ENCODE data around the gene NOTCH1. TPM values are rescaled to one million over a fixed set of nuclear protein-coding genes. Genes with fewer than 3 reads are reported as not detected.

NOTCH1 gene
- total RNA-seq, 2 donors from 2014 or later, result 29.6 to 65.3 TPM

DNA sequence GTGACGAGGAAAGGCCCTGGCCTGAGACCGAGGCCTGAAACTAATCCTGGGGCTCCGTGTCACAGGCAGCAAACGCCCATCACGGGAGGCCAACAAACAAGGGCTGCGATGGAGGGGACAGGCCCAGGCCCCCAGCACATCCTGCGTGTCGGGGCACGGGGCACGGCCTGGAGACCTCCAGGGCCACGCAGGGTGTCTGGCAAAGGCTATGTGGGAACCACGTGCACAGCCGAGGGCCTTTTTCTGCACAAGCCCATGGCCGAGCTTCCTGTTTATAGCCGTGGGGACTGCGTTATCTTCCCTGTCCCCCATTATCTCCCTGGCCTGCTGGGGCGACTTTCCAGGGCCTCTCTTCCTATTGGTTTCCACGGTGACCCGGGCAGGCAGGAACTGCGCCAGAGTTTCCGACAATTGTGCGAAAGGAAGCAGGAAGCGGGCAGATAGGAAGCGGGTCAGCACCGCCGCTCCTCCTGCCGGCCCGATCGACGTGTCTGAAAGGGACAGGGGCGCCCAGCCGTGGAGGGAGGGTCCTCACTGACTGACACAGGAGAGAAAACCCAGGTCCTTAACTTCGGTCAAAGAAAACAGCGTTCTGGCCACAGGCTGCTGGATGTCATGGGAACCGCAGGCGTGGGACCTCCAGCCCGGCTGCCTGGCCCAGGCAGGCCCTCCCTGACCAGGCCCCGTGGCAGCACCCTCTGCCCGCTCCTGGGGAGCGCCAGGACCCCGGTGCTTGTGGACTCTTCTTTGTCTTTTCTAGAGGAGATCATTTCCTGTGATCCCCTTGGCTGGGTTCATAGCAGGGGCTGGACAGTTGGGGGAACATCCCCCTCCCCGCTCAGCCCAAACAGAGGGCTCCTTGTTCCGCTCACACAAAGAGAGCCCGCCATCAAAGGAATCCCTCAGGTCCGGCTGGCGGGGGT, 33.9 kb downstream of the NOTCH1 start:
- no peak for TF ChIP-seq POLR2A (IDR thresholded peaks at IDR 0.05)
- TF ChIP-seq, protein P1, sequence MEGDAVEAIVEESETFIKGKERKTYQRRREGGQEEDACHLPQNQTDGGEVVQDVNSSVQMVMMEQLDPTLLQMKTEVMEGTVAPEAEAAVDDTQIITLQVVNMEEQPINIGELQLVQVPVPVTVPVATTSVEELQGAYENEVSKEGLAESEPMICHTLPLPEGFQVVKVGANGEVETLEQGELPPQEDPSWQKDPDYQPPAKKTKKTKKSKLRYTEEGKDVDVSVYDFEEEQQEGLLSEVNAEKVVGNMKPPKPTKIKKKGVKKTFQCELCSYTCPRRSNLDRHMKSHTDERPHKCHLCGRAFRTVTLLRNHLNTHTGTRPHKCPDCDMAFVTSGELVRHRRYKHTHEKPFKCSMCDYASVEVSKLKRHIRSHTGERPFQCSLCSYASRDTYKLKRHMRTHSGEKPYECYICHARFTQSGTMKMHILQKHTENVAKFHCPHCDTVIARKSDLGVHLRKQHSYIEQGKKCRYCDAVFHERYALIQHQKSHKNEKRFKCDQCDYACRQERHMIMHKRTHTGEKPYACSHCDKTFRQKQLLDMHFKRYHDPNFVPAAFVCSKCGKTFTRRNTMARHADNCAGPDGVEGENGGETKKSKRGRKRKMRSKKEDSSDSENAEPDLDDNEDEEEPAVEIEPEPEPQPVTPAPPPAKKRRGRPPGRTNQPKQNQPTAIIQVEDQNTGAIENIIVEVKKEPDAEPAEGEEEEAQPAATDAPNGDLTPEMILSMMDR (IDR thresholded peaks at IDR 0.05), result no peak
- Histone ChIP-seq H3K4me3 (no peak overlapping the region), H3K9me3 (no peaks in the 10 kb centered on the region), H3K4me1 (no peaks in the 10 kb centered on the region), H3K36me3 (replicated peaks in 1 of 2; ENCODE audit: insufficient read depth in 1 of 2, low read depth in 2 of 2) (peaks cover 22 to 64% of the 10 kb centered on the region in 2 donors), H3K27ac (peak overlapping the region in 2 of 4 donors; percentile 55 to 57), H3K27me3 (no peaks in the 10 kb centered on the region)
- peak in 1 of 4 donors; percentile 30 for DNase-seq
- WGBS, 2 donors, result 83 to 84% methylated on average over 28 to 42 of the region's 46 CpGs
- intact Hi-C loops (cut with DNase I), result no loop called here
- ATAC-seq, result peak; percentile 18

DNA sequence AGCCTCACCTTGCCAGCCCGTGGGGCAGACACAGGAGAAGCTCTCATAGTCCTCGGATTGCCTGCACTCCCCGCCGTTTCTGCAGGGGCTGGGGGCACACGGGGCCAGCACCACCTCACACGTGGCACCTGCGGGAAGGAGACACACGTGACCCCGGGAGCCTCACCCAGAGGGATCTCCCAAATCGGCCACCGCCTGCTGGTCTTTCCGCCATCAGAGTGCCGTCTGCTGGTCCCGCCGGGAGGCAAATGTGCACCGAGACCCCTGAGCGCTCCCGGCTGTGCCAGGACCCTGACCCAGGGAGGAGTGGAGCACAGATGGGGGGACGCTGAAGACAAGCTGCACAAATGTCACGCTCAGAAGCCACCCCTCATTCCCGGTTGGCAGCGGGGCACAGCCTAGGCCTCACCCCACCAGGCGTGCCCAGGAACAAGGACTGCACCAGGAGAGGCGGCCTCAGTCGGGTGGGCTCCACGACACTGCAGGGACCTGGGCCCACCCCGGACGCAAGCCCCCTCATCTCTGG, 34.6 kb downstream of the NOTCH1 start:
- Histone ChIP-seq H3K36me3 (replicated peaks in 1 of 2; ENCODE audit: insufficient read depth in 1 of 2, low read depth in 2 of 2) (peaks cover 27 to 69% of the 10 kb centered on the region in 2 donors), H3K27me3 (no peaks in the 10 kb centered on the region), H3K27ac (peak overlapping the region in 2 of 4 donors; percentile 34 to 50), H3K9me3 (no peaks in the 10 kb centered on the region), H3K4me3 (no peak overlapping the region), H3K4me1 (no peaks in the 10 kb centered on the region)
- ATAC-seq (no peak), DNase-seq (no peak)
- 80 to 91% methylated on average over 1 to 23 of the region's 28 CpGs for WGBS, 2 donors
- intact Hi-C loops (cut with DNase I), result no loop called here
- TF ChIP-seq POLR2A (IDR thresholded peaks at IDR 0.05), result no peak

DNA sequence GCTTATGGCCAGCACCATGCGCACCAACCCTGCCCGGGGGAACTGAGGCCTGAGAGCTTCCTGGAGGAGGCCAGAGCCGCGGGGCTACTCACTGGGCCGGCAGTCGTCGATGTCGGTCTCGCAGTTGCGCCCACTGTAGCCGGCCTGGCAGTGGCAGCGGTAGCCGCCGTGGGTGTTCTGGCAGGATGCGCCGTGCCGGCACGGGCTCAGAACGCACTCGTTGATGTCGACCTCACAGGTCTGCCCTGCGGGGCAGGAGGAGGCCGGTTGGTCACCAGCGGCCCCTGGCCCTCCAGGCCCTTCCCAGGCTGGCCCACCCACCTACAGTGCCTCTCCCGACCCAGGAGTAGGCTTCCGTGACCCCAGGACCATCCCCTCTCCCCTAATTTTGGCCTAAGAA, 35.3 kb downstream of the NOTCH1 start:
- Histone ChIP-seq H3K36me3 (replicated peaks in 1 of 2; ENCODE audit: insufficient read depth in 1 of 2, low read depth in 2 of 2) (peaks cover 28 to 65% of the 10 kb centered on the region in 2 donors), H3K4me1 (no peaks in the 10 kb centered on the region), H3K9me3 (no peaks in the 10 kb centered on the region), H3K27me3 (no peaks in the 10 kb centered on the region), H3K4me3 (no peak overlapping the region), H3K27ac (peak overlapping the region in 2 of 4 donors; percentile 34 to 50)
- WGBS, 2 donors, result 95 to 100% methylated on average over 1 to 20 of the region's 26 CpGs
- intact Hi-C loops (cut with DNase I), result no loop called here
- no peak for DNase-seq
- TF ChIP-seq POLR2A (IDR thresholded peaks at IDR 0.05), result no peak
- TF ChIP-seq, protein P1 (IDR thresholded peaks at IDR 0.05), result no peak
- no peak for ATAC-seq

DNA sequence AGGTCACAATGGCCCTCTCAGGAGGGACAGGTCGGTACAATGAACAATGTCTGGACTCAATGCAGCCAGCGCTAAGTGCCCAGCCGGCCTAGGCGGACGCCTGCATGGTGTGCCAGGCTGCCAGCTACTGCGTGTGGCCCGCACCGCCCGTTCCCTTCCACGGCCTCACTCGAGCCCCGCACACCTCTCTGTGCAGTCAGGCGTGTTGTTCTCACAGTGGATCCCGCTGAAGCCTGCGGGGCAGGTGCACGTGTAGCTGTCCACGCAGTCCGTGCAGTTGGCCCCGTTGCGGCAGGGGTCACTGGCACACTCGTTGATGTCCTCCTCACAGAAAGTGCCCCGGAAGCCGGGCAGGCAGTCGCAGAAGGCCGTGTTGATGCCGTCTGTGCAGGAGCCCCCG, 36.3 kb downstream of the NOTCH1 start:
- DNase-seq, result no peak
- intact Hi-C loops (cut with DNase I), result no loop called here
- Histone ChIP-seq H3K4me3 (no peak overlapping the region), H3K9me3 (no peaks in the 10 kb centered on the region), H3K4me1 (no peaks in the 10 kb centered on the region), H3K27me3 (no peaks in the 10 kb centered on the region), H3K27ac (no peak overlapping the region), H3K36me3 (replicated peaks in 1 of 2; ENCODE audit: insufficient read depth in 1 of 2, low read depth in 2 of 2) (peaks cover 38 to 65% of the 10 kb centered on the region in 2 donors)
- no peak for TF ChIP-seq POLR2A (IDR thresholded peaks at IDR 0.05)
- TF ChIP-seq, protein P1 (IDR thresholded peaks at IDR 0.05), result no peak
- ATAC-seq, result no peak
- WGBS, 2 donors, result 92 to 95% methylated on average over 8 to 27 of the region's 27 CpGs

DNA sequence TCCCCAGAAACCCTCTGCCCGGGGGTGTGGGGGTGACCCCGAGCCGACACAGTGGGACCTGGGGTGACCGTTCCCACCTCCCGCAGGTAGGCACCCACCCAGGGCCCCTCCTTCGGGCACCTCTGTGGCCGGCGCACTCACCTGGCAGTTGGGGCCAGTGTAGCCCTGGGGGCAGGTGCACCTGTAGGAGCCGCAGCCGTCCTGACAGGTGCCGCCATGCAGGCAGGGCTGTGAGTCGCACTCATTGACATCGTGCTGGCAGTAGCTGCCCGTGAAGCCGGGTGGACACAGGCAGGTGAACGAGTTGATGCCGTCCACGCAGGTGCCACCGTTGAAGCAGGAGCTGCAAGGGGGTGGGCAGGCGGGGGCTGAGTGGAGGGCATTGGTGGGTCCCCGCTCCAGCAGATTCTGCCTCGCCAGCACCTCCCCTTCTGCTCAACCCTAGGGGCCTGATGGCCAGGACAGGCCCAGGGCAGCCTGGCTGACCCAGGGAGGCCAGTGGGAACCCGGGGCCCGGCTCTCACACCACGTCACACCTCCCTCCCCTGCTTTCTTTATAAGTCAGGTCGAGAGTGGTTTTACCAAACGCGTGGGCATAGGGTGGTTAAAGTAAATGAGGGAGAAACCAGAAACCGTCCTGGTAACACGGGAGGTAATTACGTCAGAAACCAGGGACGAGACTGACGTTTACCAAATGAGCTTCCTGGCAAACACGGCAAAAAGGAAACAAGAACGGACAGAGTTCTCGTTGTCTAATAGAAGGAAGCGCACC, 36.9 kb downstream of the NOTCH1 start:
- Histone ChIP-seq H3K27me3 (no peaks in the 10 kb centered on the region), H3K4me1 (no peaks in the 10 kb centered on the region), H3K27ac (no peak overlapping the region), H3K9me3 (no peaks in the 10 kb centered on the region), H3K36me3 (replicated peaks in 1 of 2; ENCODE audit: insufficient read depth in 1 of 2, low read depth in 2 of 2) (peaks cover 43 to 65% of the 10 kb centered on the region in 2 donors), H3K4me3 (no peak overlapping the region)
- 85 to 93% methylated on average over 33 to 34 of the region's 37 CpGs for WGBS, 2 donors
- TF ChIP-seq, protein P1 (IDR thresholded peaks at IDR 0.05), result no peak
- no peak for TF ChIP-seq POLR2A (IDR thresholded peaks at IDR 0.05)
- ATAC-seq, result no peak
- no peak for DNase-seq
- intact Hi-C loops (cut with DNase I), result no loop called here

Data from body of pancreas (tissue), 4 donors.